IPS DF 6.9 (cell line): ENCODE measurements around the gene CYP4F22.
"Not testable (repeated sequence)": the region's sequence is repeated elsewhere in the genome, so short reads cannot be mapped to it uniquely, and the experiment has no call there.

Experiments used
- DNase-seq: peaks from one replicate; pipeline ENCODE4 v3.0.0-alpha.2; 2013; ENCODE audit warnings: low read depth, low spot score
- H3K27ac ChIP-seq: one replicate; pipeline ENCODE4 v1.5.1; 2013; ENCODE audit warnings: low read length, control low read depth
- H3K27me3 ChIP-seq: 2 replicates; pipeline ENCODE4 v1.6.1; 2013; ENCODE audit warnings: mild to moderate bottlenecking, low read length; ENCODE audit not compliant: control insufficient read depth, insufficient read depth
- H3K36me3 ChIP-seq: 2 replicates; pipeline ENCODE4 v1.6.1; 2013; ENCODE audit warnings: low read length; ENCODE audit not compliant: control insufficient read depth, insufficient read depth
- H3K4me1 ChIP-seq: 2 replicates; pipeline ENCODE4 v1.6.1; 2013; ENCODE audit warnings: low read length; ENCODE audit not compliant: control insufficient read depth, insufficient read depth
- H3K4me3 ChIP-seq: 2 replicates; pipeline ENCODE4 v1.5.1; 2013; ENCODE audit warnings: mild to moderate bottlenecking, low read length
- H3K9me3 ChIP-seq: 2 replicates; pipeline ENCODE4 v1.6.1; 2013; ENCODE audit warnings: low read length, inconsistent platforms; ENCODE audit not compliant: control insufficient read depth, insufficient read depth
- WGBS: extraction: QIAGEN DNeasy Blood & Tissue Kit; methylation state at CpG from one replicate; pipeline ENCODE4 v1.1.7; 2013; ENCODE audit warnings: mixed read lengths, missing lambda C conversion rate; ENCODE audit not compliant: insufficient read length, insufficient coverage; 5-methylcytosine and 5-hydroxymethylcytosine counted together

Gene CYP4F22

GRCh38 chr19:15471639-15472101, 36.7 kb upstream of the CYP4F22 start:
- H3K36me3 ChIP-seq, result no peaks in the 10 kb centered on the region
- no peak for DNase-seq
- peaks cover 3% of the 10 kb centered on the region for H3K9me3 ChIP-seq
- peaks cover 8% of the 10 kb centered on the region for H3K27me3 ChIP-seq
- no peaks in the 10 kb centered on the region for H3K4me1 ChIP-seq
- H3K27ac ChIP-seq, result no peak overlapping the region
- WGBS, result no CpG with 5 or more reads among the region's 31 CpGs
- no peak overlapping the region for H3K4me3 ChIP-seq

- no CpG with 5 or more reads among the region's 4 CpGs for WGBS
- H3K27ac ChIP-seq, H3K36me3 ChIP-seq, H3K4me3 ChIP-seq, H3K27me3 ChIP-seq, H3K4me1 ChIP-seq, H3K9me3 ChIP-seq, DNase-seq: not testable (repeated sequence)
These were observed 34.5 kb upstream of the CYP4F22 start for GRCh38 chr19:15473821-15474220.

GRCh38 chr19:15475169-15475568, 33.2 kb upstream of the CYP4F22 start:
- Histone ChIP-seq H3K27ac (no peak overlapping the region), H3K4me3 (no peak overlapping the region), H3K27me3 (no peaks in the 10 kb centered on the region), H3K4me1 (no peaks in the 10 kb centered on the region), H3K9me3 (peaks cover 10% of the 10 kb centered on the region), H3K36me3 (no peaks in the 10 kb centered on the region)
- WGBS, result no CpG with 5 or more reads among the region's 4 CpGs
- no peak for DNase-seq

GRCh38 chr19:15475611-15476010, 32.7 kb upstream of the CYP4F22 start:
- WGBS, result no CpG with 5 or more reads among the region's 10 CpGs
- Histone ChIP-seq H3K36me3 (no peaks in the 10 kb centered on the region), H3K9me3 (peaks cover 10% of the 10 kb centered on the region), H3K27me3 (no peaks in the 10 kb centered on the region), H3K27ac (no peak overlapping the region), H3K4me3 (no peak overlapping the region), H3K4me1 (no peaks in the 10 kb centered on the region)
- DNase-seq, result no peak

GRCh38 chr19:15476325-15476724, 32.0 kb upstream of the CYP4F22 start:
- Histone ChIP-seq H3K9me3 (peaks cover 10% of the 10 kb centered on the region), H3K4me3 (no peak overlapping the region), H3K27ac (no peak overlapping the region), H3K4me1 (no peaks in the 10 kb centered on the region), H3K36me3 (no peaks in the 10 kb centered on the region), H3K27me3 (no peaks in the 10 kb centered on the region; the same call in 1 of the 2 replicates)
- DNase-seq, result no peak
- no CpG with 5 or more reads among the region's 5 CpGs for WGBS

GRCh38 chr19:15479391-15480345, 28.7 kb upstream of the CYP4F22 start, which contains the start of gene PGLYRP2:
Gene PGLYRP2 (minus strand): TSS chr19:15479501. CDS start chr19:15479371, 130 bp downstream.
- Histone ChIP-seq H3K9me3 (peaks cover 12% of the 10 kb centered on the region), H3K27me3 (no peaks in the 10 kb centered on the region; the same call in 1 of the 2 replicates), H3K27ac (no peak within 1 kb of the TSS), H3K4me3 (no peak within 1 kb of the TSS), H3K4me1 (no peaks in the 10 kb centered on the region), H3K36me3 (no peaks in the 10 kb centered on the region)
- no peak for DNase-seq
- WGBS, result no CpG with 5 or more reads among the region's 16 CpGs

GRCh38 chr19:15480996-15481395, 27.3 kb upstream of the CYP4F22 start:
- DNase-seq, H3K27ac ChIP-seq: not testable (repeated sequence)
- no CpG with 5 or more reads among the region's 7 CpGs for WGBS

GRCh38 chr19:15485768-15486167, 22.6 kb upstream of the CYP4F22 start:
- not testable (repeated sequence) for H3K36me3 ChIP-seq, H3K27ac ChIP-seq, H3K9me3 ChIP-seq, H3K27me3 ChIP-seq, H3K4me1 ChIP-seq, DNase-seq, H3K4me3 ChIP-seq
- whole genome bisulfite sequencing, result no CpG with 5 or more reads among the region's 5 CpGs

More at GRCh38 chr19:15480996-15481395, 27.3 kb upstream of the CYP4F22 start:
- H3K4me1 ChIP-seq, H3K36me3 ChIP-seq, H3K4me3 ChIP-seq, H3K27me3 ChIP-seq: not testable (repeated sequence)
- H3K9me3 ChIP-seq, result peaks cover 12% of the 10 kb centered on the region

- DNase-seq, result no peak
- Histone ChIP-seq H3K9me3 (peaks cover 5% of the 10 kb centered on the region), H3K4me1 (no peaks in the 10 kb centered on the region), H3K36me3 (no peaks in the 10 kb centered on the region), H3K27me3 (no peaks in the 10 kb centered on the region), H3K27ac (no peak overlapping the region), H3K4me3 (no peak overlapping the region)
- WGBS, result no CpG with 5 or more reads among the region's 4 CpGs
These were observed 21.3 kb upstream of the CYP4F22 start for GRCh38 chr19:15487038-15487437.

GRCh38 chr19:15488489-15489226, 19.7 kb upstream of the CYP4F22 start:
- Histone ChIP-seq H3K9me3 (peaks cover 2% of the 10 kb centered on the region), H3K27ac (no peak overlapping the region), H3K4me1 (no peaks in the 10 kb centered on the region), H3K4me3 (no peak overlapping the region), H3K27me3 (no peaks in the 10 kb centered on the region), H3K36me3 (no peaks in the 10 kb centered on the region)
- DNase-seq, result no peak
- 100% methylated on average over 3 of the region's 13 CpGs for WGBS
